GM13977 (cell line): Measurements from ENCODE around the gene DLL4.

ENCODE experiments used
- DNase-seq: peaks from one replicate; pipeline ENCODE4 v3.0.0; 2012; ENCODE audit warnings: low spot score
- CTCF ChIP-seq: IDR thresholded peaks from 2 replicates; pipeline ENCODE4 v1.5.1; 2012; ENCODE audit warnings: mild to moderate bottlenecking, control low read depth; ENCODE audit not compliant: insufficient read depth; ENCODE audit errors: extremely low read depth, missing control alignments
- in situ Hi-C: fragments of 300-500 bp; cut with MboI; formaldehyde crosslinking; loops from one replicate; pipeline ENCODE4 v1.12.0; 2022; ENCODE audit warnings: low sequenced_read_pairs, low pct_unique_long_range_greater_than_20kb, mixed read lengths, inconsistent platforms; ENCODE audit not compliant: unreplicated experiment

DLL4 gene

GRCh38 chr15:40931300-40932142 is 2.4 kb downstream of the DLL4 start:
- in situ Hi-C loops, result no loop called here
- TF ChIP-seq CTCF, result no peak
- no peak for DNase-seq

GRCh38 chr15:40932156-40932555 is 3.0 kb downstream of the DLL4 start:
- in situ Hi-C loops, result no loop called here
- no peak for TF ChIP-seq CTCF
- no peak for DNase-seq

- TF ChIP-seq CTCF, result no peak
- in situ Hi-C loops, result no loop called here
- no peak for DNase-seq
These were observed 3.7 kb downstream of the DLL4 start for GRCh38 chr15:40932649-40933516.

GRCh38 chr15:40933517-40933902 is 4.4 kb downstream of the DLL4 start:
- TF ChIP-seq CTCF, result no peak
- no peak for DNase-seq
- in situ Hi-C loops, result no loop called here

- DNase-seq, result no peak
- in situ Hi-C loops, result no loop called here
- no peak for TF ChIP-seq CTCF
These were observed 5.3 kb downstream of the DLL4 start for GRCh38 chr15:40934457-40934856.

GRCh38 chr15:40936234-40936708 is 7.1 kb downstream of the DLL4 start:
- no peak for TF ChIP-seq CTCF
- in situ Hi-C loops, result no loop called here
- no peak for DNase-seq
